Loucy (cell line): Measurements from ENCODE around the gene TMEM163.

Experiments
- EZH2phosphoT487 ChIP-seq: fragments of 200-600 bp; IDR thresholded peaks from 2 replicates; pipeline ENCODE4 v1.6.1; 2018; ENCODE audit warnings: antibody characterized with exemption, mild to moderate bottlenecking, moderate library complexity, borderline replicate concordance
- TF ChIP-seq, protein P1 (sequence below): fragments of 200-600 bp; sonication (generic); conservative IDR thresholded peaks from 2 replicates; pipeline ENCODE4 v1.5.1; 2014; ENCODE audit warnings: mild to moderate bottlenecking, antibody characterized with exemption, low read length

DNA sequence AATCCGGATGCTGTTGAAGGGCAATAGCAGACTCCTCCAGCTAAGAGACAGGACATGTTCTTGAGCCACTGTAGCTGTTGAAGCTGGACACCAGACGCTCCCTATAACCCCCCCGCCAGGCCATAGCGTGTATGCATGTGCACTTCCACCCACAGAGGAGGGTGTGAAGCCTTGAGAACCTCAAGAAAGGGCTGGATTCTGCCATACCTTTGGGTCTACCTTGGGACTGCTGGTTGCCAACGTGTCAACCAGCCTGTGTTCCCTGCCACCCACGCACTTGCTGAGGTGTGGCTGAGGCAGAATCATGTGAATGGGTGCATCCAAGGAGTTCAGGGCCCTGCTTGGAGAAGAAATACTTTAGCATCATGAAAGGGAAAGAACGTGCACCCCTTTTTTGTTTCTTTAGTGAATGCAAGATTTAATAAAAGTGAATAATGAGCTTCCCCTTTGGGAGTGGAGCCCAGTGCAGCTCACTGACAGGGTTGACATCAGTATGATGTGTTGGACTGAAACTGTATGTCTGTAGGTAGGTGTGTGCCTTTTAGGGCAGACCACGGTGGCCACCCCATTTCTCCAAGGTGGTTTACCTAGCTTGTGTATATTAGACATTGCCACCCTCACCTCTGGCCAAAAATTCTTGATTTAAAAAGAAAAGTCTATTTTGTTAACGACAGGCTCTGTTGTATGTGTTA, 266.6 kb downstream of the TMEM163 start:
- TF ChIP-seq, protein P1, sequence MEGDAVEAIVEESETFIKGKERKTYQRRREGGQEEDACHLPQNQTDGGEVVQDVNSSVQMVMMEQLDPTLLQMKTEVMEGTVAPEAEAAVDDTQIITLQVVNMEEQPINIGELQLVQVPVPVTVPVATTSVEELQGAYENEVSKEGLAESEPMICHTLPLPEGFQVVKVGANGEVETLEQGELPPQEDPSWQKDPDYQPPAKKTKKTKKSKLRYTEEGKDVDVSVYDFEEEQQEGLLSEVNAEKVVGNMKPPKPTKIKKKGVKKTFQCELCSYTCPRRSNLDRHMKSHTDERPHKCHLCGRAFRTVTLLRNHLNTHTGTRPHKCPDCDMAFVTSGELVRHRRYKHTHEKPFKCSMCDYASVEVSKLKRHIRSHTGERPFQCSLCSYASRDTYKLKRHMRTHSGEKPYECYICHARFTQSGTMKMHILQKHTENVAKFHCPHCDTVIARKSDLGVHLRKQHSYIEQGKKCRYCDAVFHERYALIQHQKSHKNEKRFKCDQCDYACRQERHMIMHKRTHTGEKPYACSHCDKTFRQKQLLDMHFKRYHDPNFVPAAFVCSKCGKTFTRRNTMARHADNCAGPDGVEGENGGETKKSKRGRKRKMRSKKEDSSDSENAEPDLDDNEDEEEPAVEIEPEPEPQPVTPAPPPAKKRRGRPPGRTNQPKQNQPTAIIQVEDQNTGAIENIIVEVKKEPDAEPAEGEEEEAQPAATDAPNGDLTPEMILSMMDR = no peak
- TF ChIP-seq EZH2phosphoT487 = no peak
